SU-DHL-6 (cell line): ENCODE results near the gene DNAI4.

Source experiments
- H2AFZ ChIP-seq: fragments of 200-600 bp; sonication (generic); 2 replicates; pipeline ENCODE4 v1.6.1; 2014; ENCODE audit warnings: low read depth, mild to moderate bottlenecking, moderate library complexity, mixed read lengths, antibody characterized with exemption, low read length; ENCODE audit not compliant: severe bottlenecking
- H3F3A ChIP-seq: fragments of 200-600 bp; shearing (Covaris generic); 2 replicates; pipeline ENCODE4 v1.6.0; 2016; ENCODE audit warnings: antibody characterized with exemption, mild to moderate bottlenecking; ENCODE audit not compliant: insufficient read depth
- H3K27ac ChIP-seq: fragments of 200-600 bp; sonication (generic); 2 replicates; pipeline ENCODE4 v1.5.1; 2016; ENCODE audit warnings: low read depth, mild to moderate bottlenecking, low read length, moderate library complexity, mixed read lengths
- H3K27me3 ChIP-seq: fragments of 200-600 bp; sonication (generic), shearing (Covaris generic); 2 replicates; pipeline ENCODE4 v1.6.0; 2014; ENCODE audit warnings: mild to moderate bottlenecking, low read length
- H3K36me3 ChIP-seq: fragments of 200-600 bp; sonication (generic); 2 replicates; pipeline ENCODE4 v1.6.1; 2014; ENCODE audit warnings: mild to moderate bottlenecking, low read length, mixed read lengths
- H3K4me2 ChIP-seq: fragments of 300-600, 200-600 bp; shearing (Covaris generic), sonication (generic); 2 replicates; pipeline ENCODE4 v1.6.0; 2014; ENCODE audit warnings: low read length, low read depth, mild to moderate bottlenecking; ENCODE audit not compliant: poor library complexity, severe bottlenecking
- H3K4me3 ChIP-seq: fragments of 200-600 bp; sonication (generic); 2 replicates; pipeline ENCODE4 v1.5.1; 2014; ENCODE audit warnings: antibody characterized with exemption, low read length, mild to moderate bottlenecking, mixed read lengths; ENCODE audit not compliant: insufficient read depth, poor library complexity, severe bottlenecking
- H3K79me2 ChIP-seq: fragments of 200-600 bp; sonication (generic); 2 replicates; pipeline ENCODE4 v1.6.1; 2014; ENCODE audit warnings: mild to moderate bottlenecking, low read length, moderate library complexity; ENCODE audit not compliant: insufficient read depth
- H3K9ac ChIP-seq: fragments of 200-600 bp; sonication (generic); 2 replicates; pipeline ENCODE4 v1.7.0; 2014; ENCODE audit warnings: mild to moderate bottlenecking, low read length
- H3K9me2 ChIP-seq: fragments of 200-600 bp; sonication (generic); replicated peaks from 2 replicates; pipeline ENCODE4 v1.6.1; 2014; ENCODE audit warnings: low read length; ENCODE audit not compliant: insufficient read depth
- H3K9me3 ChIP-seq: fragments of 200-600 bp; sonication (generic); 2 replicates; pipeline ENCODE4 v1.6.1; 2014; ENCODE audit warnings: low read length, mixed read lengths; ENCODE audit not compliant: insufficient read depth
- H4K20me1 ChIP-seq: fragments of 200-600 bp; sonication (generic); 2 replicates; pipeline ENCODE4 v1.6.1; 2014; ENCODE audit warnings: low read depth, mild to moderate bottlenecking, antibody characterized with exemption, low read length, moderate library complexity, mixed read lengths
- CTCF ChIP-seq: fragments of 200-600 bp; sonication (generic); IDR thresholded peaks from one replicate; pipeline ENCODE4 v1.5.1; 2017; ENCODE audit warnings: antibody characterized with exemption, mild to moderate bottlenecking, low read length, moderate library complexity; ENCODE audit not compliant: insufficient read depth, poor library complexity, severe bottlenecking
- EZH2phosphoT487 ChIP-seq: fragments of 200-600 bp; sonication (generic), shearing (Covaris generic); conservative IDR thresholded peaks from 2 replicates; pipeline ENCODE4 v1.6.1; 2018; ENCODE audit warnings: mild to moderate bottlenecking, antibody characterized with exemption, low read length, moderate library complexity, mixed read lengths

Gene DNAI4

DNA sequence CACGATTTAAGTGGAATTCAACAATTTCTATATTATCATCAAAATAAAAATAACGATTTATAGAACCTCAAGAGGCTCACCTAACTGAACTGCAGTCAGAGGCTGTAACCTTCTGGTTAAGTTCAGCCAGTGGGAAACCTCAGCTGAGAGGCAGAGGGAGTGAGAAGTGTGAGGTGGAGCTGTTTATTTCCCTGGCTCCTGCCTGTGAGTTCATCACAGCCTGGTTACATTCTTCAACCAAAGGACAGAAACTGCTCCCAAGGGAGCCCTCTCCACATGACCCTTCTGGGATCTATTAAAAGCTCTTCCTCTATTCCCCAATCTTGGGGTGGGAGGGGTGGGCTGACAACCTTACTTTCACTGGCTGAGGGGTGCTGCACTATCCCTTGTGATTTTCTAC, 150.2 kb downstream of the DNAI4 start:
- no peaks in the 10 kb centered on the region for H3K36me3 ChIP-seq
- no peak overlapping the region for H3K27ac ChIP-seq
- H3K9ac ChIP-seq = no peak overlapping the region
- H3K79me2 ChIP-seq = no peaks in the 10 kb centered on the region
- H3K4me3 ChIP-seq = no peak overlapping the region
- no peak overlapping the region for H3K4me2 ChIP-seq
- no peaks in the 10 kb centered on the region for H3F3A ChIP-seq
- TF ChIP-seq EZH2phosphoT487 = no peak
- TF ChIP-seq CTCF = no peak
- no peak overlapping the region for H2AFZ ChIP-seq
- H3K9me2 ChIP-seq = no peaks in the 10 kb centered on the region
- no peaks in the 10 kb centered on the region for H4K20me1 ChIP-seq
- H3K9me3 ChIP-seq = no peaks in the 10 kb centered on the region
- no peaks in the 10 kb centered on the region for H3K27me3 ChIP-seq

- TF ChIP-seq EZH2phosphoT487 (no peak), CTCF (no peak)
- Histone ChIP-seq H3K9me2 (no peaks in the 10 kb centered on the region), H2AFZ (no peak overlapping the region), H3K36me3 (no peaks in the 10 kb centered on the region), H4K20me1 (no peaks in the 10 kb centered on the region), H3K4me2 (no peak overlapping the region), H3K4me3 (no peak overlapping the region), H3K9me3 (no peaks in the 10 kb centered on the region), H3K9ac (no peak overlapping the region), H3K79me2 (no peaks in the 10 kb centered on the region), H3K27ac (no peak overlapping the region), H3K27me3 (no peaks in the 10 kb centered on the region), H3F3A (no peaks in the 10 kb centered on the region)
These were observed 151.4 kb downstream of the DNAI4 start for GRCh38 chr1:66773227-66773626.

DNA sequence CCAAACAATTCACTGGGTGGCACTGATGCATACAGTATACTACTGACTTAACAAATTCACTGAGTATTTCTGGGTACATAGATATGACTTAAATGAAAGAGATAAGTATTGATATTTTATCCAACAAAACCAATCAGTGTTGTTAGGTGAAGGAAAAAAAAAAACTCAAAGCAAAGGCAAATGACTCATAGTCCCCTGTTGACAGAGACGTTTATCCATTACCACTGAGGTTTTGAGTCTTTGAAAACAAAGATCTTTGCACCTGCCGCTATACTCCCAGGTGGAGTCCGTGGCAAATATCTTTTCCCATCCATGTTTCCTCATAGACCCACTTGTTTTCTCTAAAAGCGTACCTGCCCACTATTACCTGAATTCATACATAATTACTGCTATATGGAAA, 154.0 kb downstream of the DNAI4 start:
- TF ChIP-seq CTCF (no peak), EZH2phosphoT487 (no peak)
- no peaks in the 10 kb centered on the region for H3F3A ChIP-seq
- no peaks in the 10 kb centered on the region for H3K9me2 ChIP-seq
- H3K4me2 ChIP-seq = no peak overlapping the region
- H3K27me3 ChIP-seq = no peaks in the 10 kb centered on the region
- H3K27ac ChIP-seq = no peak overlapping the region
- no peaks in the 10 kb centered on the region for H3K36me3 ChIP-seq
- no peaks in the 10 kb centered on the region for H4K20me1 ChIP-seq
- H3K79me2 ChIP-seq = no peaks in the 10 kb centered on the region
- no peak overlapping the region for H2AFZ ChIP-seq
- H3K4me3 ChIP-seq = no peak overlapping the region
- H3K9ac ChIP-seq = no peak overlapping the region
- H3K9me3 ChIP-seq = no peaks in the 10 kb centered on the region

DNA sequence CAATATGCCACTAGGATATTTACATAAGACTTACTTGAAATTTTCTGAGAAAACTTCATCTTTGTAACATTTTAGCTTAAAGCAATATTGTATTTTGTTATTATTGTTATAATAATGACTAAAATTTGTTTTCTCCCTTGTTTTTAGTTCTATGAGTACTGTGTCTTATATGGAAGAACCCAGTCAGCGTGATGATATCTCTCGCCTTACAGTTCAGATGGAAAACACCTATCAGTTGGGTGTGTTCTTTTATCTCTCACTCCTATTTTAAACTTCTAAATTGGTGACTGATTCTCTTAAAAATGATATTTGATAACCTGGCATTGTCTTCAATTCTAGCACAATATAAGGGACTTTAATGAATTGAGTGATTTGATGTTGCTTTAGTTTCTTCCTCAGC, 154.4 kb downstream of the DNAI4 start:
- H3K79me2 ChIP-seq = no peaks in the 10 kb centered on the region
- H3K4me2 ChIP-seq = no peak overlapping the region
- no peak overlapping the region for H2AFZ ChIP-seq
- TF ChIP-seq CTCF (no peak), EZH2phosphoT487 (no peak)
- H3K9me2 ChIP-seq = no peaks in the 10 kb centered on the region
- no peak overlapping the region for H3K4me3 ChIP-seq
- no peaks in the 10 kb centered on the region for H3K36me3 ChIP-seq
- H3K27ac ChIP-seq = no peak overlapping the region
- H3K9me3 ChIP-seq = no peaks in the 10 kb centered on the region
- H3K9ac ChIP-seq = no peak overlapping the region
- H4K20me1 ChIP-seq = no peaks in the 10 kb centered on the region
- H3F3A ChIP-seq = no peaks in the 10 kb centered on the region
- H3K27me3 ChIP-seq = no peaks in the 10 kb centered on the region
